ENCODE results near the gene ZNF385C.

- TF ChIP-seq CTCF (IDR thresholded peaks at IDR 0.05) (no peak), POLR2A (IDR thresholded peaks at IDR 0.05) (no peak), EP300 (IDR thresholded peaks at IDR 0.05) (no peak)
Observed at GRCh38 chr17:41985919-41986318, 112.4 kb downstream of the ZNF385C start.
